Kidney (tissue), 14 donors: ENCODE data around the gene GFRA3. TPM values are rescaled to one million over a fixed set of nuclear protein-coding genes. Genes with fewer than 3 reads are reported as not detected.
"Not testable (repeated sequence)": the region's sequence is repeated elsewhere in the genome, so short reads cannot be mapped to it uniquely, and the experiment has no call there.

Experiments used
- DNase-seq, 5 donors: peaks; one replicate each; pipeline ENCODE4 v3.0.0-alpha.2; 2013 to 2020
- FAIRE-seq: peaks from 2 replicates; lab custom pipeline; 2012; peaks lifted over from hg19 to GRCh38; lab: Jason Lieb, UNC
- H3K27ac ChIP-seq, 2 donors: one replicate each; pipeline ENCODE4 v1.7.0; 2013; ENCODE audit warnings: low read depth in 2 of 2, low read length in 2 of 2, inconsistent platforms in 1 of 2
- H3K27me3 ChIP-seq: one replicate; pipeline ENCODE4 v1.7.1; 2013; ENCODE audit warnings: low read length, inconsistent platforms; ENCODE audit not compliant: control insufficient read depth, insufficient read depth
- H3K36me3 ChIP-seq, 3 donors: one replicate each; pipeline versions ENCODE4 v1.7.0 to v1.7.1; 2013; ENCODE audit warnings: low read length in 3 of 3, control low read depth in 1 of 3, inconsistent platforms in 1 of 3; ENCODE audit not compliant: insufficient read depth in 3 of 3, control insufficient read depth in 2 of 3
- H3K4me1 ChIP-seq, 3 donors: one replicate each; pipeline versions ENCODE4 v1.7.0 to v1.7.1; 2013; ENCODE audit warnings: low read length in 3 of 3, inconsistent platforms in 1 of 3, low read depth in 1 of 3; ENCODE audit not compliant: control insufficient read depth in 2 of 3, insufficient read depth in 2 of 3
- H3K4me3 ChIP-seq, 3 donors: one replicate each; pipeline versions ENCODE4 v1.7.0 to v1.8.1; 2013; ENCODE audit warnings: low read length in 3 of 3, control low read depth in 1 of 3, inconsistent platforms in 1 of 3
- H3K9ac ChIP-seq, 3 donors: one replicate each; pipeline versions ENCODE4 v1.7.0 to v1.7.1; 2013; ENCODE audit warnings: low read length in 3 of 3, control low read depth in 1 of 3, inconsistent platforms in 1 of 3
- H3K9me3 ChIP-seq, 3 donors: one replicate each; pipeline versions ENCODE4 v1.7.0 to v1.7.1; 2013; ENCODE audit warnings: low read length in 3 of 3, control low read depth in 1 of 3, inconsistent platforms in 1 of 3; ENCODE audit not compliant: control insufficient read depth in 2 of 3, insufficient read depth in 1 of 3
- CTCF ChIP-seq: IDR thresholded peaks from 3 replicates; pipeline ENCODE4 v1.5.1; 2012; ENCODE audit warnings: mild to moderate bottlenecking, moderate library complexity, borderline replicate concordance; ENCODE audit not compliant: insufficient read depth; ENCODE audit errors: extremely low read depth
- intact Hi-C: fragments of 100-400 bp; cut with DNase I; formaldehyde crosslinking; loops from one replicate; pipeline ENCODE4 v1.11.1; 2022
- polyA plus RNA-seq: library from polyadenylated mRNA; stranded (reverse); fragments of 350-450 nt; fragmentation: Illumina TruSeq; extraction: RNeasy Lipid Tissue Mini Kit (QIAGEN cat#74804); gene quantifications from one replicate; pipeline ENCODE4 v1.2.3, GENCODE V29; 2014; ENCODE audit warnings: low read depth, low replicate concordance; ENCODE audit not compliant: insufficient read depth
- total RNA-seq: library from RNA; stranded (reverse); fragmentation: NEBNext Ultra II Directional; extraction: Animal tissue kit (Norgen Biotek cat#: 25700); gene quantifications from one replicate; pipeline ENCODE4 v1.2.1, GENCODE V29; 2021
- donor health status: control.
- donor health status: control.
- donor health status: control.
- donor health status: control.
- donor health status: control.
- donor health status: DM: yes; HTN: yes; CAD: no.
- donor health status: Normal renal cell carcinoma (clear cell type).

The GFRA3 gene
- total and polyA plus RNA-seq, 2 donors from 2014 or later = 0.41 to 1.0 TPM

DNA sequence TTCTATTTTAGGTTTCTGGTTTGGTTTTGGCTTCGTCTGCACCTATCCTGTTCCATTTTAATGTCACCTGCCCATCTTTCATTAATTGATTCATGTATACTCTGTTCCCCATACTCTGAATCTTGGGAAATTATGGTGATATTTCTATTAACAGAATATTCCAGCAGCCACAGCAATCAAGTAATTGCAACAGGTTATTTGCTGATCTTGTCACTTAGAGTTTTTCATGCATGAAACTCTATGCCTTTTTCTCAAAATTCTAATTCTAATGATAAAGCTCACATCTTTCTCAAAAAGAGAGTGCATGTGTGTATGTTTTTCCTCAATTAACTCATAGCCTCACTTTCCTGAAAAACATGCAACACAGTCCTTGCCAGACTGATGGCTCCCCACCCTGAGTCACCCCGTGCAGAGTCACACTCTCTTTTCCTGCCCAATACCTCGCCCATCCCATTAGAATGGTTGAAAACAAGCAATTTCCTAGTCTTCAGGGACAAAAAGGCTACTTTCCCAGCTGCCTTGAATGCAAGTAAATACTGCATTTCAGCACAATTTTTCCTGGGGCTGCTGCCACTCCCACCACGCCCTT lies 15.6 kb downstream of the GFRA3 start:
- Histone ChIP-seq H3K27ac (no peak overlapping the region), H3K9ac (no peak overlapping the region), H3K9me3 (no peaks in the 10 kb centered on the region), H3K36me3 (no peaks in the 10 kb centered on the region), H3K4me1 (no peaks in the 10 kb centered on the region), H3K27me3 (no peaks in the 10 kb centered on the region), H3K4me3 (no peak overlapping the region)
- FAIRE-seq = no peak
- TF ChIP-seq CTCF = no peak
- DNase-seq = no peak
- intact Hi-C loops = no loop called here

GRCh38 chr5:138257583-138257982 lies 16.8 kb downstream of the GFRA3 start:
- FAIRE-seq (no peak), DNase-seq (no peak)
- Histone ChIP-seq H3K4me1 (no peaks in the 10 kb centered on the region), H3K27ac (no peak overlapping the region), H3K27me3 (no peaks in the 10 kb centered on the region), H3K4me3 (no peak overlapping the region), H3K9ac (no peak overlapping the region), H3K9me3 (no peaks in the 10 kb centered on the region), H3K36me3 (no peaks in the 10 kb centered on the region)
- TF ChIP-seq CTCF = no peak
- intact Hi-C loops = no loop called here

DNA sequence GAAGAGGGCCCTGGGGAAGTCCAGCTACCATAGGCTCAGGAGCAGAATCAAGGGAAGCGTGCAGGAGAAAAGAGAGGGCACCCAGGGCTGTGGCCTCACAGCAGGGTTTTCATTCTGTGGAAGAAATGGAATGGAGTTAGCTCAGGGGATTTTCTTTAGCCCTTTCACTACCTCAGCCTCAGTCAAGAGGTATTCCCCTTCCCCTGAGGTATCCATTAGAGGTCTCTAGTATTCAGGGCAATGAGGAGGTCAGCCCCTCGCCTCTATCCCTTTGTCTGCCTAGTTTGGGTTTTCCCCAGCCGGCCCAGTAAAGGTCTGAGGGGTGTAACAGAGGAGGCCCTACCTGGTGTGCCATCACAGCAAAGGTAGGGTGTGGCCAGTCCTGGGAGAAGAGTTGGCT lies 21.5 kb downstream of the GFRA3 start:
- DNase-seq (no peak), FAIRE-seq (no peak)
- intact Hi-C loops = no loop called here
- Histone ChIP-seq H3K36me3 (no peaks in the 10 kb centered on the region), H3K9me3 (no peaks in the 10 kb centered on the region), H3K27me3 (no peaks in the 10 kb centered on the region), H3K27ac (no peak overlapping the region), H3K4me1 (no peaks in the 10 kb centered on the region), H3K4me3 (no peak overlapping the region), H3K9ac (no peak overlapping the region)
- TF ChIP-seq CTCF = no peak

- H3K36me3 ChIP-seq, H3K9me3 ChIP-seq, intact Hi-C loops, FAIRE-seq, H3K4me3 ChIP-seq, H3K27ac ChIP-seq, H3K9ac ChIP-seq, DNase-seq, H3K4me1 ChIP-seq, H3K27me3 ChIP-seq: not testable (repeated sequence)
These were observed 26.6 kb downstream of the GFRA3 start for GRCh38 chr5:138247800-138248199.
